ENCODE results near the gene LPA.
A peak's percentile ranks its signal among the peaks of the same experiment; 100 is the strongest.
"Not testable (repeated sequence)": the region's sequence is repeated elsewhere in the genome, so short reads cannot be mapped to it uniquely, and the experiment has no call there.

LPA gene

GRCh38 chr6:160667639-160668481 lies 3.8 kb upstream of the LPA start:
- H3K4me1 ChIP-seq, result no peaks in the 10 kb centered on the region
- no peak for TF ChIP-seq Cebpa-rat (IDR thresholded peaks at IDR 0.05)
- no peaks in the 10 kb centered on the region for H4K20me1 ChIP-seq
- H3K4me2 ChIP-seq, result no peak overlapping the region
- no peak overlapping the region for H3K27ac ChIP-seq
- peaks cover 0 to 13% (median 7%) of the 10 kb centered on the region in 11 experiments; a peak in 10 of 22 replicates for H3K9me3 ChIP-seq (replicated peaks in 1 of 11)
- no peaks in the 10 kb centered on the region for H3K27me3 ChIP-seq
- no peak overlapping the region for H3K9ac ChIP-seq
- H3K36me3 ChIP-seq, result no peaks in the 10 kb centered on the region
- no peak overlapping the region for H3K4me3 ChIP-seq

- TF ChIP-seq Cebpa-rat (IDR thresholded peaks at IDR 0.05), result no peak
- Histone ChIP-seq H3K4me2 (no peak overlapping the region), H3K27ac (no peak overlapping the region), H3K27me3 (no peaks in the 10 kb centered on the region), H3K4me1 (no peaks in the 10 kb centered on the region), H3K9ac (no peak overlapping the region), H3K9me3 (replicated peaks in 1 of 11) (peaks cover 2 to 17% (median 10%) of the 10 kb centered on the region in 11 experiments; a peak in 21 of 22 replicates), H4K20me1 (no peaks in the 10 kb centered on the region), H3K36me3 (no peaks in the 10 kb centered on the region), H3K4me3 (no peak overlapping the region)
These were observed 1.2 kb downstream of the LPA start for GRCh38 chr6:160662842-160663241.

GRCh38 chr6:160662429-160662828 lies 1.6 kb downstream of the LPA start:
- H3K4me3 ChIP-seq, result no peak overlapping the region
- H3K9me3 ChIP-seq (replicated peaks in 1 of 11), result peaks cover 6 to 22% (median 15%) of the 10 kb centered on the region in 11 experiments
- H3K4me1 ChIP-seq, result no peaks in the 10 kb centered on the region
- no peak overlapping the region for H3K9ac ChIP-seq
- H4K20me1 ChIP-seq, result no peaks in the 10 kb centered on the region
- H3K27ac ChIP-seq, result no peak overlapping the region
- H3K36me3 ChIP-seq, result no peaks in the 10 kb centered on the region
- no peak for TF ChIP-seq Cebpa-rat (IDR thresholded peaks at IDR 0.05)
- H3K27me3 ChIP-seq, result no peaks in the 10 kb centered on the region
- H3K4me2 ChIP-seq, result no peak overlapping the region

GRCh38 chr6:160661216-160661615 lies 2.9 kb downstream of the LPA start:
- no peak overlapping the region for H3K4me3 ChIP-seq
- H3K4me1 ChIP-seq, result no peaks in the 10 kb centered on the region
- no peak for TF ChIP-seq Cebpa-rat (IDR thresholded peaks at IDR 0.05)
- H3K9me3 ChIP-seq (replicated peaks in 1 of 11), result peaks cover 18 to 34% (median 27%) of the 10 kb centered on the region in 11 experiments
- no peaks in the 10 kb centered on the region for H3K36me3 ChIP-seq
- H3K9ac ChIP-seq, result no peak overlapping the region
- H3K27ac ChIP-seq, result no peak overlapping the region
- no peak overlapping the region for H3K4me2 ChIP-seq
- no peaks in the 10 kb centered on the region for H3K27me3 ChIP-seq
- no peaks in the 10 kb centered on the region for H4K20me1 ChIP-seq

- Histone ChIP-seq H3K27ac (no peak overlapping the region), H3K4me2 (no peak overlapping the region), H3K36me3 (no peaks in the 10 kb centered on the region), H3K9ac (no peak overlapping the region), H3K4me3 (no peak overlapping the region), H3K9me3 (replicated peaks in 1 of 11) (peaks cover 25 to 37% (median 32%) of the 10 kb centered on the region in 11 experiments), H3K27me3 (no peaks in the 10 kb centered on the region), H4K20me1 (no peaks in the 10 kb centered on the region), H3K4me1 (no peaks in the 10 kb centered on the region)
- TF ChIP-seq Cebpa-rat (IDR thresholded peaks at IDR 0.05), result no peak
These were observed 4.5 kb downstream of the LPA start for GRCh38 chr6:160659562-160659961.

- Histone ChIP-seq H3K4me2 (no peak overlapping the region), H3K27me3 (no peaks in the 10 kb centered on the region), H3K4me1 (no peaks in the 10 kb centered on the region), H3K36me3 (no peaks in the 10 kb centered on the region), H4K20me1 (no peaks in the 10 kb centered on the region), H3K9me3 (replicated peaks in 1 of 11) (no peaks in the 10 kb centered on the region), H3K27ac (no peak overlapping the region), H3K4me3 (no peak overlapping the region), H3K9ac (no peak overlapping the region)
- no peak for TF ChIP-seq Cebpa-rat (IDR thresholded peaks at IDR 0.05)
These were observed 29.4 kb downstream of the LPA start for GRCh38 chr6:160634706-160635105.

- peaks cover 0 to 5% (median 0%) of the 10 kb centered on the region in 11 experiments; a peak in 2 of 22 replicates for H3K9me3 ChIP-seq (replicated peaks in 1 of 11)
- no peaks in the 10 kb centered on the region for H4K20me1 ChIP-seq
- no peak overlapping the region for H3K4me3 ChIP-seq
- H3K27me3 ChIP-seq, result no peaks in the 10 kb centered on the region
- H3K27ac ChIP-seq, result no peak overlapping the region
- no peak for TF ChIP-seq Cebpa-rat (IDR thresholded peaks at IDR 0.05)
- no peaks in the 10 kb centered on the region for H3K4me1 ChIP-seq
- no peak overlapping the region for H3K9ac ChIP-seq
- H3K4me2 ChIP-seq, result peak overlapping the region in 2 of 11 experiments; percentile 4 to 10; a peak in 3 of 22 replicates
- no peaks in the 10 kb centered on the region for H3K36me3 ChIP-seq
These were observed 67.9 kb downstream of the LPA start for GRCh38 chr6:160595838-160596832.

GRCh38 chr6:160595297-160595696 lies 68.8 kb downstream of the LPA start:
- H3K4me2 ChIP-seq; H3K9ac ChIP-seq; H4K20me1 ChIP-seq; H3K4me3 ChIP-seq; H3K27ac ChIP-seq; H3K9me3 ChIP-seq (replicated peaks in 1 of 11); H3K36me3 ChIP-seq; H3K27me3 ChIP-seq; H3K4me1 ChIP-seq: not testable (repeated sequence)

GRCh38 chr6:160586374-160586773 lies 77.7 kb downstream of the LPA start:
- no peak for TF ChIP-seq Cebpa-rat (IDR thresholded peaks at IDR 0.05)
- H3K4me2 ChIP-seq, result no peak overlapping the region
- peaks cover 0 to 25% (median 6%) of the 10 kb centered on the region in 11 experiments; a peak in 12 of 22 replicates for H3K9me3 ChIP-seq (replicated peaks in 1 of 11)

More at GRCh38 chr6:160586374-160586773, 77.7 kb downstream of the LPA start:
- no peak overlapping the region for H3K27ac ChIP-seq
- no peaks in the 10 kb centered on the region for H3K27me3 ChIP-seq
- H3K36me3 ChIP-seq, result no peaks in the 10 kb centered on the region
- H3K9ac ChIP-seq, result no peak overlapping the region
- H3K4me3 ChIP-seq, result no peak overlapping the region
- H3K4me1 ChIP-seq, result peaks cover 0 to 8% (median 0%) of the 10 kb centered on the region in 10 experiments; a peak in 4 of 20 replicates
- no peaks in the 10 kb centered on the region for H4K20me1 ChIP-seq
